SH-SY5Y (cell line): ENCODE measurements around the gene VPS33B.

ENCODE experiments used
- GATA2 ChIP-seq: IDR thresholded peaks from 2 replicates; pipeline ENCODE4 v1.6.1; 2011; ENCODE audit warnings: mild to moderate bottlenecking, low read depth, low read length
- GATA3 ChIP-seq: IDR thresholded peaks from 2 replicates; pipeline ENCODE4 v1.6.1; 2011; ENCODE audit warnings: low read depth, mild to moderate bottlenecking, low read length, moderate library complexity

DNA sequence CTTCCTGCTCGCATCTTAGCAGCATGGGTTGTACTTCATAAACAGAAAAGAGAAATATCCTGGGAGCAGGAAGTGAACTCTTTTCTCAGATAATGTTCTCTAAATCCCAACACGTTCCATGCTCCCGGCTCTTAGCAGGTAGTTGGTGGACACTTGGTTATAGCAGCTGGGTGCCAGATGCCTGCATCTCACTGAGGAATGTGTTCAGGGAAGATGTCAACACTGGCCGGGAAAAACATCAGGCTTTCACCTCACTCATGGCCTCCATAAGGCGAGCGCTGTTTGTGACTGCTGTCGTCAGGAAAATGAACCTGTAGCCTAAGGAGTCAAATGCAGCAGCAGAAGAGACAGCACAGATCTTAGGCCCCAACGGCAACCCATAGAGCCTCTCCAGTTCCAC, 23.7 kb downstream of the VPS33B start:
- no peak for TF ChIP-seq GATA2
- no peak for TF ChIP-seq GATA3
